HG03575 (cell line): ENCODE results near the gene DMBT1.

Source experiments
- ATAC-seq: cut with Tn5 transposase; IDR thresholded peaks from one replicate; pipeline ENCODE4 v1.9.1; 2021; ENCODE audit not compliant: unreplicated experiment, insufficient number of reproducible peaks, low FRiP score; ENCODE audit errors: extremely low read depth

DMBT1 gene

DNA sequence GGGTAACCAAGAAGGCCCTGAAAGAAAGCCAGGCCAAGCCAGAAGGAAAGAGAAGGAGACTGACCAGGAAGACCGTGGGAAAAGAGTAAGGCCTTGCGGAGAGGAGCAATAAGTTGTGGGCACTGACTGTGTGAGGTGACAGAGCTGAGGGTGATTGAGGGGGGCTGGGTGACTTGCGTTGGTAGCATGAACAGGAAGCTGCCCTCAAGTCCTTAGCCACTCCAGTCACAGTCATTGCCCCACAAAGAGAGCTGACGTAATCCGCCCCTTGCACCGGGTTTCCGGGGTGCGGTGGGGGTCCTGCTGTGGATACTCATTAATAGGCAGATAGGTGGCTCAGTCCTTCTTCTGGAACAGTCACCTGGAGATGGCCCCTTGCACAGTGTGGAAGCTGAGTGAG, 16.1 kb upstream of the DMBT1 start:
- no peak for ATAC-seq

DNA sequence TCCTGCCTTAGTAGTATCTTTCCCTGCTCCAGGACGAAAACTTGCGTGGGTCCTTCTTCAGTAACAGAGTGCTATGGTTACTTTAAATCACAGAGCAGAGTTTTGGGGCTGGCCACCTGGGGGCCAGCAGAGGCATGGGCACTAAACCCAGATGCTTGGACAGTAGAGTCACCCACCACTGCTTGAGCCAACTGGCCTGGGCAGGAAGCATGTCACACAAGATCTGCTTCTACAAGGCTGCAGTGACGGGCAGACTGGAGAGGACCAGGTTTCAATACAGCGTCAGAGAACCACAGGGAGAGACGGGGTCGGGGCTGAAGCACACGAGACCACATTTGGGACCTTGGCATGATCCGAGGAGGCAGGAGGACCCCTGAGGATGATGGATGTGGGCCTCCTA, 14.3 kb upstream of the DMBT1 start:
- no peak for ATAC-seq

DNA sequence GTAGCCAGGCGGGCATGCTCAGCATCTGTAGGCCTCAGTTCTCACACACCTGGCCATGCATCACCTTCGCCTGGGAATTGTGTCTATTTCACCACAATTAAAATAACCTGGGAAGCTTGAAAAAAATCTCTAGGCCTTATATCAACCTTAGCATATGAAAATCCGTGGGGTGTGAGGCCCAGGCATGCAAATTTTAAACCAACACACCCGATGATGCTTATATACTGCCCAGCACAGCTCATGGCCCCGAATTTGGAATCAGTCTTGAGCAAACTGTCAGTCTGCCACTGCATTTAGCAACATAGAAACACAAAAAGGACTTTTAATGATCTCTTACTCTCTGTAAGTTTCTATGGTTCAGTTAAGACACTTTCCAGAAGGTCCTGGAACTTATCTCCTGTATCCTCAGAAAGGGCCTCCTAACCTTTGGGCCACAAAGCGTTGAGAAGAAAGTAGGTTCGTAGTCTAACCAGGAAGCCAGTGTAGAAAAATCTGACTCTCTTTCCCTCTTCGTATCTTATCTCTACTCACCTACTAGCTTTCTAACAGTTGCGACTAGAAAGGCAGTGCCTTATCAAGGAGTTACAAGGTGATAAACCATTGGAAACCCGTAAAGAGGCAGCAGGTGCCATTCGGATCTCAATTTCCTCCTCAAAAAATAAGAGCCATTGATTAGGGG, 12.0 kb upstream of the DMBT1 start:
- no peak for ATAC-seq

DNA sequence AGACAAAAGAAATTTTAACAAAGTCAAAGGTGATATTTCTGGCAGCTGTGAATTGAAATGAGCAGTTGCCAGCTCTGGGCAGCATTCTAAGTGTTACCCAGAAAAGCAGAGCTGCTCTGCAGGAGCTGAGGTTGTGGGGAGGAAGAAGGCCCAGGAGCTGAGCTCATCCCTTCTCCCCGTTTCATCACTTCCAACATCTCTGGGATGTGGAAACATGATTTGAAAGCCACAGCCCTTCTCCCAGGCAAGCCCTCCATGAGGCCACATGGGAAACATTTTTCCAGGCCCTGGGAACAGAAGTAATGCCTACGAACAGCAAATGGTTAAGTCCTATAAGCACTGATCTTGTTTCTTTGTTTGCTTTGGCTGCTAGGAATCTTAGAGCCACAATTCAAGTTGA, 10.9 kb upstream of the DMBT1 start:
- ATAC-seq: no peak

DNA sequence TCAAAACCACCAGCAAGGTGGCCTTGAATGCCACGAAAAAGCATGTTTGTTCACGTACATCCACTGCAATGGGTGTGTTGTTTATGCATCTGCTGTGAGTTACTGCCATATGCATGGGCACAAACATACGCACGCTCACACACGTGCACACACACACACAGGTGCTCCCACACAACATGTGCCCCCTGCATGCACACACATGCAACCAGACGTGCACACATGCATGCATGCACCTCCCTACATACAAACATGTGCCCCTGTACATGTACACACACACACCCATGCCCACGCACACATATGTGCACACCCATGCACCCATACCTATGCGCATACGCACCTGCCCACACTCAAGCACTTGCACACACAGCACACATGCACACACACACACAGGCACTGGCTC, 10.1 kb upstream of the DMBT1 start:
- ATAC-seq: no peak

DNA sequence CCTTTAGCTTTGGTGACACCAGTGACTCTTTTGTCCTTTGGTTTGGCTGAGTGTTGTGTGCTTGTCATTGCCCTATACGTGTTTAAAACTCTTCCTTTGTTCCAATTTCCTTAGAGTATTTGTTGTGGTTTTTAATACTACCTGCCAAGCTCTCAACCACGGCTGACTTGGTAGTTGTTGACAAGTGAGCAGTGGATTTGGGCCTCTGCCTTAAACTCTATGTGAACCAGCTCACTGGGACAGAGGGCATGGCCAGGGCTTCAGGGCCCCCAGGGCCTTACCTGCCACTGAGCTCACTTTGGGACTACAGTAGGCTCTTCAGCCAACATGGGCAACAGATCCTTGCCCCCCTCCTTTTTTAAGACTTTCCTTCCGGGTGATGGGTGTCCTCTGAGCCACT, 9.6 kb upstream of the DMBT1 start:
- no peak for ATAC-seq

DNA sequence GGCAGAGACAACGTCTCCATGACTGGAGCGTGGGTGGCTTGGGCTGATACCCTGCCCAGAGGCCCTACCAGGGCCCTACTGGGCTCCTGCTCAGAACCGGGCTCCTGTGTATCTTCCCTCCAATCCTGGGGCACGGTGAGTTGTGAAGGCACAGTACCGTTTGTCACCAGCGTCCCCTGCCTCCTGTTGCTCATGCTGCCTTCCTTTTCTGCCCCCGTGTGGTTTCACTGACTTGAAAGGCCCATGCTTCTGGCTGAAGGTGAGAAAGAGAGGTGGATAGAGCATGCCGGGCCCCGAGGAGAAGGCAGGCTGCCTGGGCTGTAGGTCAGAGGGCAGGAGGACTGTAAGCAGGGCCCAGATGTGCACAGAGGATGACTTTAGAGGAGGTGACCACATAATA, 9.1 kb upstream of the DMBT1 start:
- ATAC-seq: no peak

DNA sequence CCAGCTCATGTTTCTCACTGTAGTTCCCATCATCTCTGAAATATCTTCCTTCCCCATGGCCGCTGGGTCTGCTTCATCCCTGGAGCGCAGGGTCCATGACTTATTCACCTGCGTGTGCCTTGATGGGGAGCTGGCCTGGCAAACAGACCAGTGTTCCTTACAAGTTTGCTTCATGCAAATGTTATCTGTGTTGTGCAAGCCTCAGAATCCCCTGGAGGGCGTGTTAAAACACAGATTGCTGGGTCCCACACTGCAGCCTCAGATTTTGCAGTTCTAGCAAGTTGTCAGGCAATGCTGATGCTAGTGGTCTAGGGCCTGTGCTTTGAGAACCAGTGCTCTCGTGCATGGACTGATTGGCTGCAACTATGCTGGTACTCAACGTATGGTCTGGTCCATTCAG, 7.2 kb upstream of the DMBT1 start:
- ATAC-seq: no peak

DNA sequence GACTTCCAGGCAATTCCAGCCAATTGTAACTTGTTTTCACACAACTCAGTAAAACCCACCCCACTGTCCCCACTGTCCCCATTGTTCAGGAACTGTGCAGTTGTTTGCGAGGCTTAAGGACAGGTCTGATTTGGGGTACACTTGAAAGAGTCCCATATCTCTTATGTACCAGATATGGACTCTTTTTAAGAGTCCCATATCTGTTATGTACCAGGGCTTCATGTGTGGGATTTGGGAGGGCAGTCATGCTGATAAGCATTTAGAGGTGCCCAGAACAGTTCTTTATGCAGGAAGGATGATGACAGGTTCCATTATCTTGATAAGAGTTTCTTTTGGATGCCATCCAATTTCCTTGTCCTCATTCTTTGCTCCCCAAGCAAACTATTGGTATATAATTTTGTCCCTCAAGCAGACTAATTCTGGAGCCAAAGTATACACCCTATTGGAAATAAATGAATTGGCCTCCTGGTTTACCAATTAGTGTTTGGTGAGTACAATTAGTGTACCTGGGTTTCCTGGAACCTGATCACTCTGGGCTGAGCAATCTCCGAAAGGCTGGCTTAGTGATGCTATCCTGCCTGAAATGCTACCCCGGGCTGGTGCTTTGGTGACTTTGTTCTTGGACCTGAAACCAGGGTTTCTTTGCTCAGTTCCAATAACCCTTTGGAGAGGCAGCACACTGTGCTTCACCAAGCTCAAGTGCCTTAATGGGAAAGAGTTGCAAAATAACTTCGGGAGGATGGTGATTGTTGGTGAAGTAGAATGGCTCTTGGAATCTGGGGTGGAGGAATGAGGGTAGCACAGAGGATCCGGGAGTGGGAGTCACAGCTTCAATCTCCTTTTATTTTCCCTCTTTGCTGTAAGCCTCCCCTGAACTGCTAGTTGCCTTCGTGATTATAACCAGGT, 6.2 kb upstream of the DMBT1 start:
- no peak for ATAC-seq

DNA sequence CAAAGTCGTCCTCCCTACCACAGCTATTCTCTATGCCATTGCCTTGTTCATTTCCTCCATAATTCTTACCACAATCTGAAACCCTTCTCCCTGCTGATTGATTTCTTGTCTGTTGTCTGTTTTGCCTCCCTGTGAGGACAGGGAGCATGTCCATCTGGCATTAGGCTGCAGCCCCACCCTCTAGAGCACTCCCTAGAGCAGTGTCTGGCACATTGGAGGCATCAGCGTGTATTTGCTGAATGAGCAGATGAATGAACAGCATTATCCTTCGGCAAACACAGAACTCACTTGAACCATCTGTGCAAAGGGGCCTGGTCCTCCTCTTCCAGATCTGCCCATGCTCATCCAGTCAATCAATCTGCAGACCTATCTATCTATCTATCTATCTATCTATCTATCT, 5.1 kb upstream of the DMBT1 start:
- ATAC-seq: no peak

DNA sequence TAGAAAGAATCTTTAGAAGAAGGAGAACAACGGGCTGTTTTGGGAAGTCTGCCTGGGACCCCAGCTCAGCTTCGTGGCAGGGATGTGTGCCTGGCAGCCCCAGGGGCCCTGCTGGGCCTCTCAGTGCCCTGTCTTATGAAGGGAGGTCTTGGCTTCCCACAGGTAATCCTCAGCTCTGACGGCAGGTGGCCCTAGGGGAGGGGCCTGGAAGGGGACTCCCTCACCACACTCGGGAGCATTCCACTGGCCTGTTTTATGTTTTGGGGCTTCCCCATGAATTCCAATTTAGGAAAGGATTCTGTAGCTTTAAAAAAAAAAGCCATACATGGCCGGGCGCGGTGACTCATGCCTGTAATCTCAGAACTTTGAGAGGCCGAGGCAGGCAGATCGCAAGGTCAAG, 3.0 kb upstream of the DMBT1 start:
- ATAC-seq: no peak

DNA sequence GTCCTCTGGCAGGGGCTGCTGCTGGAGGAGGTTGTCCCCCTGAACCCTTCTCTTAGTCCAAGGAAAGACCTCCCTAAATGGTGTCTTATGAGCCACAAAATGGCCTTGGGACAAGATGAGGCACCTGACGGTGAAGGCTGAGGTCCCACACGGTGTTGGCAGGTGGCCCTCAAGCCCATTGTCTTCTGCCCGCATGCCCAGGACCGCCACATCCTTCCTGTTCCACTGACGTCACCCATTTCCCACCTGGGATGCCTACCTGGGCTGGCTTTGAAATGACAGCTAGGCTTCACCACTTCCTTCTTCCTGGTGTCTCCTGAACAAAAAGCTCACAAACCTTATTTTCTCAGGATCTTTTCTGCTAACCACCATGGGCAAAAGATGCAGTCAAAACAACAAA, 2.1 kb upstream of the DMBT1 start:
- no peak for ATAC-seq

DNA sequence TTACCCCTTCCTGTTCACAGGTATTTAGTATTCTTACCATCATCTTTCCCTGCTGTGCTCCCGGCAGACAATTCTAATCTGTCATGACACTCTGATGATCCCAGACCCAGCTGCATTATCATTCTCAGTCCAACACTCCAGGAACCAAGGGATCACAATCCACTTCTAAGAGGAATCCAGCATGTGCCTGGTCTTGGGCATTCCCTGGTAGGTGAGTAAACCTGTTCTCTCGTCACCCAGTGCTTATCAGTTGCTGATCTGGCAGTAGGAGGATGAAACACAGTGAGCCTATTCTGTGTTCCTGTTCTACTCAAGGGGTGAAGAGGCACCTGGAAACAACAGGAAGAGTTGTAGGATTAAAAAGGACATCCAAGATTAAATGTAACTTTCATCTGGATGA, 1.3 kb upstream of the DMBT1 start:
- ATAC-seq: no peak

DNA sequence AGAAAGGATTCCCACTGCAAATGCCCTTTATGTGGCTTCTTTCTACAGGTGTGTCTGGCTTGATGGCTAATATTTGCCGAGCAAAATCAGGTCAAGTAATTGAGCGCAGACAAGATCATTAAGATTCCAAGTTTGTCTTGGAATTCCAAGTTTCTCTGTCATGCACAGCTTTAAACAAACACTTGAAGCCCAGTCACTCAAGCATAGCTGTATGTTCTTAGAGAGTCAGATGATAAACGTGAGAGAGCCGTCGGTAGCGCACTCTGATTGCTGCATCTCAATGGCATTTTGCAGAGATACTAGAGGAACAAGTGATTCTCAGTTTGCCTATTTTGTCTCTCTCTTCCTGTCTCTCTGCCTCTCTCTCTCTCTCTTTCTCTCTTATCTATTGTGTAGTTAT, 658 bp downstream of the DMBT1 start:
- ATAC-seq: no peak

DNA sequence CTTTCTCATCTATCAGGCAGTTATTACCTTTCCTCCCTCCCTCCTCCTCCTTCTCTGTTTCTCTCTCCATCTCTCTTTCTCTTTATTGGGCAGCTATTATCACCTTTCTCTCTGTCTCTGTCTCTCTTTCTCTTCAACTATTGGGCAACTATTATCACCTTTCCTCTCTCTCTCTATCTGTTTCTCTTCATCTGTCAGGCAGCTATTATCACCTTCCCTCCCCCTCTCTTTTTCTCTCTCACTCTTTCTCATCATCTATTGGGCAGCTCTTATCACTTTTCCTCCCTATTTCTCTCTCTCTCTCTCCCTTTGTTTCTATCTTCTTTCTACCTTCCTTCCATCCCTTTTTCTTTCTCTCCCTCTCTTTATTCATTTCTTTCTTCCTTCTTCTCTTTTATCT, 1.2 kb downstream of the DMBT1 start:
- no peak for ATAC-seq

DNA sequence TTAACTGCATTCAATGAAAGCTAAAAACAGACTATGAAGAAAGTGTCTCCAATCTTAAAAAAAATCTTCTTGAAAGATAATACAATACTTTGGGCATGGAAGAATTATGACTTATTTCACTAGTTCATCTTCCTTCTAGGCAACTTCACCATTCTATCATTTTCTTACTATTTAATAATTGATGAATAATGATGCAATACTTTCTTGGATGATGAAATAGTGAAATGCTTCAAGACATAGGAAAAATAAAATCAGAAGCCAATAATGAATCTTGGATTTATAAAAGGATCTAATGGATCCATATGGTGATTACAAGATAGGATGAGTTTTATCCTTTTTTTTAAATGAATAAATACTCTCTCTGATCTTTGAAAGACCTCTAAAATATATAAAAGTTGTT, 4.4 kb downstream of the DMBT1 start:
- ATAC-seq: no peak

DNA sequence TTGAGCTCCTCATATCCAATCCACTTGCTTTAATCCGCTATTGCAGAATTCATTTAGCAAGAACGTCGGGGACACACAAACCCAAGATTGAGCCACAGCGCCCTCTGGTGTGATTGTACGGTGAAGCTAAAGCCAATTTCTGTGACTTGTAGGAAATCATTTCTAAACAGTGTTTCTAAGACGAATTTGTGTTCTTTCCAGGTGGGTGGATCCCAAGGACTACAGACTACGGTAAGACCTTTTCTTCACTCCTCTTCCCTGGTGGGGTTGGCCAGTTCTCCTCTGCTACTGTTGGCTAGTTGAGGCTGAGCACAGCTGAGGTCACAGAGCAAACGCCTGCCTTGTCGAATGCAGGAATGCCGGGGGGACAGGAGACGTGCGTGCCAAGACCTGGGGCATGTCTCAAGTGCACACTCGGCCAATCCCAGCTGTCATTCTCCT, 5.2 kb downstream of the DMBT1 start:
- no peak for ATAC-seq

DNA sequence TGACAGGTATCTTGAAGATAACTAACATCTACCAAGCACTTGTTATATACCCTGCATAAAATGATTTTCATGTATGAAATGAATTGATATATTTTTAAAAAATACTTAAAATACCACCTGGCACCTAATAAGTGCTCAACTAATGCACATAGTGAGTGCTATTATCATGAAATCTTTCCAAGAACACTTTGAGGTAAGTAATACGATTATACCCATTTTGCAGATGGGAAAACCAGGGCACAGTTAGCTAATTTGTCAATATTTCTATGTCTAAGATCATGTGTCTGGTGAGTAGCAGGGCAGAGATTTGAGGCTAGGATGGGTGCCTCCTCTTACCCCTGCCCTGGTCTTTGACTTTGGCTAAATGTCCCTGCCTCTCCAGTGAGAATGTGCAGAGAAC, 6.1 kb downstream of the DMBT1 start:
- ATAC-seq: no peak

DNA sequence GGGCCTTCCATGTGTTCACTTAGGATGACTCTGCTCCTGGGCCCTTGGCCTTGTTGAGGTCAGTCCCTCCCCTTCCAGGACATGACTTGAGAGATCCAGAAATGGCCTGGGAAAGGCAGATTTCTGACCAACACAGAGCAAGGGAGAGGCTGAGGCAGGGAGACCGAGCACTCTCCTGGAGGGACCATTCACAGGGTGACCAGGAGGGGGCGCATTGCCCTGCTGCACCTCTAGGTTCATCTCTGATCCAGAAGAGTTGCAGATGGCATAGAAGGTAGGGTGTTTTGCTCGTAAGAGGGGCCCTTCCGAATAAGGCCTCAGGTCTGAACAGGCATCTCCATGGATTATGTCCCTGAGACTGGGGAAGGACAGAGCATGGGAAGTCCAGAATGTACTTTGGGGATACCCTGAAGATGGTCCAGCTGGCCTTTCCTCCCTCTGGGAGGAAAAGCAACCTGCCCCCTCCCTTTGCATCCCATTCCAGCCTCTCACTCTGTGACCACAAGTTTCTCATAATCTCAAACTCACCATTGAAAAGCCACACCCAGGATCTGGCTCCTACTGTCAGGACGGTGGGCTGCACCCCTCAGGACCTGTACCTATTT, 6.6 kb downstream of the DMBT1 start:
- no peak for ATAC-seq

DNA sequence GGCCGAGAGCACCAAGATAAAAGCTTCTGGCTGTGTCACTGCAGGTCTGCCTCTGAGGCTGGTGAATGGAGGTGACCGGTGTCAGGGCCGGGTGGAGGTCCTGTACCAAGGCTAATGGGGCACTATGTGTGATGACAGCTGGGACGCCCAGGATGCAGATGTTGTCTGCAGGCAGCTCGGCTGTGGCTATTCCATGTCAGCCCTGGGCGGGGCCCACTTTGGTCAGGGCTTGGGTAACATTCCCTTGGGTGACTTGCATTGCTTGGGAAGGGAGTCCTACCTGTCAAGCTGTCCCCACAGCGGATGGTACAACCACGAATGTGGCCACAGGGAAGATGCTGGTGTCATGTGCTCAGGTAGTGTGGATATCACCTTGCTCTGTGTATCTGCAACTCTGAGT, 8.0 kb downstream of the DMBT1 start:
- no peak for ATAC-seq
